CD4-positive, alpha-beta T cell (primary cell): ENCODE results near the gene KRTAP5-3. TPM values are rescaled to one million over a fixed set of nuclear protein-coding genes. Genes with fewer than 3 reads are reported as not detected.

Experiments
- ATAC-seq: fragments of 200-7000 bp; cut with Tn5 transposase; one replicate; pipeline ENCODE4 v1.10.0; 2022; ENCODE audit warnings: mild to moderate bottlenecking; ENCODE audit not compliant: poor library complexity
- CTCF ChIA-PET: fragments of 350-600 bp; sonication (Branson Sonifier 250); formaldehyde crosslinking; loops from one replicate; lab custom pipeline; 2021; ENCODE audit warnings: antibody characterized with exemption, inconsistent platforms; lab: Charles Lee
- POLR2A ChIA-PET: fragments of 350-600 bp; sonication (Branson Sonifier 250); formaldehyde crosslinking; loops from one replicate; lab custom pipeline; 2021; ENCODE audit warnings: antibody characterized with exemption, inconsistent platforms; lab: Charles Lee
- DNase-seq, 14 experiments: peaks; one replicate each; pipeline ENCODE4 v3.0.0-alpha.2; 2013 to 2020; ENCODE audit warnings: mixed read lengths in 2 of 14
- H3K27ac ChIP-seq, 2 donors: one replicate each; pipeline versions ENCODE4 v1.5.1 to v1.7.0; 2013; ENCODE audit warnings: low read length in 2 of 2, low read depth in 1 of 2, mild to moderate bottlenecking in 1 of 2
- H3K27me3 ChIP-seq, 2 experiments: 1 replicate in 1 of 2; 2 replicates in 1 of 2; pipeline versions ENCODE4 v1.6.1 to v1.7.0; 2013; ENCODE audit warnings: low read length in 2 of 2, control low read depth in 1 of 2, mild to moderate bottlenecking in 1 of 2, moderate library complexity in 1 of 2; ENCODE audit not compliant: insufficient read depth in 2 of 2, control insufficient read depth in 1 of 2
- H3K36me3 ChIP-seq: one replicate; pipeline ENCODE4 v1.6.1; 2013; ENCODE audit warnings: low read length, control low read depth; ENCODE audit not compliant: insufficient read depth
- H3K4me1 ChIP-seq: one replicate; pipeline ENCODE4 v1.6.1; 2013; ENCODE audit warnings: low read length, control low read depth; ENCODE audit not compliant: insufficient read depth
- H3K4me3 ChIP-seq: one replicate; pipeline ENCODE4 v1.5.1; 2013; ENCODE audit warnings: mild to moderate bottlenecking, low read length, moderate library complexity
- H3K9me3 ChIP-seq, 2 experiments: 1 replicate in 1 of 2; 2 replicates in 1 of 2; pipeline versions ENCODE4 v1.6.1 to v1.7.0; 2013; ENCODE audit warnings: low read length in 2 of 2, mild to moderate bottlenecking in 2 of 2, control low read depth in 1 of 2, moderate library complexity in 1 of 2; ENCODE audit not compliant: control insufficient read depth in 1 of 2, insufficient read depth in 1 of 2
- H3K27ac Mint-ChIP-seq: one replicate; pipeline ENCODE4 v1.8.0; 2020; ENCODE audit warnings: mixed read lengths
- H3K27me3 Mint-ChIP-seq: one replicate; pipeline ENCODE4 v1.8.0; 2021; ENCODE audit warnings: mixed read lengths
- H3K36me3 Mint-ChIP-seq: one replicate; pipeline ENCODE4 v1.8.0; 2021; ENCODE audit warnings: low read depth, mixed read lengths
- H3K4me1 Mint-ChIP-seq: one replicate; pipeline ENCODE4 v1.8.0; 2021; ENCODE audit warnings: low read depth, mixed read lengths
- H3K4me3 Mint-ChIP-seq: one replicate; pipeline ENCODE4 v1.8.0; 2020; ENCODE audit warnings: mild to moderate bottlenecking, mixed read lengths
- H3K9me3 Mint-ChIP-seq: one replicate; pipeline ENCODE4 v1.8.0; 2020; ENCODE audit warnings: mixed read lengths
- intact Hi-C, 2 experiments: fragments of 100-400 bp; cut with DNase I in 1 of 2; cut with micrococcal nuclease in 1 of 2; formaldehyde crosslinking; loops; one replicate each; pipeline versions ENCODE4 v1.15.1 to v1.9.0; 2023 to 2025; cut with DNase I, micrococcal nuclease
- total RNA-seq, 174 experiments: library from RNA in 2 of 174; stranded (reverse) in 2 of 174; gene quantifications; one replicate each; pipeline ENCODE4 v1.2.3 and lab custom pipeline; 2021 to 2026
- TF ChIP-seq, protein P1 (sequence below): fragments of 200-600 bp; IDR thresholded peaks from one replicate; pipeline ENCODE4 v1.8.0; 2022; ENCODE audit warnings: antibody characterized with exemption, mild to moderate bottlenecking

The KRTAP5-3 gene
- total RNA-seq, 2 experiments from 2014 or later: not detected

DNA sequence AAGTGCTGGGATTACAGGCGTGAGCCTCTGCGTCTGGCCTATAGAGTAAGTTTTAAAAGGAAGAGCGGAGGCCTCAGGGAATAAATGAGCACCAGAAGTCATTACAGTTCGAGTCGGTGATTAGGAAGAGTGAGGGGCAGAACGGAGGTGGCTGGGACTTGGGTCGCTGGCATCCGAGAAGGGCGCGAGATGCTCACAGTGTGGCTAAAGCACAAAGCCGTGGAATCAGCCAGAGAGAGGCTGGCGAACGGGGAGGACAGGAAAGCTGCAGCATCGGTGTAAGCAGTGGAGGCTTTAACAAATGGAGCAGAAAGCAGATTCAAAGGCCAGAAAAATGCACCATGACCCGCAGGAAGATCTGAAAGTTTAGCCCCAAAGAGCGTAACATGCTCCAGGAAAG is 16.4 kb upstream of the KRTAP5-3 start:
- H3K27ac ChIP-seq: no peak overlapping the region
- Mint-ChIP-seq H3K36me3 (no peaks in the 10 kb centered on the region), H3K4me1 (peaks cover 5% of the 10 kb centered on the region), H3K27ac (no peak overlapping the region), H3K4me3 (no peak overlapping the region), H3K27me3 (peaks cover 18% of the 10 kb centered on the region), H3K9me3 (no peaks in the 10 kb centered on the region)
- TF ChIP-seq, protein P1, sequence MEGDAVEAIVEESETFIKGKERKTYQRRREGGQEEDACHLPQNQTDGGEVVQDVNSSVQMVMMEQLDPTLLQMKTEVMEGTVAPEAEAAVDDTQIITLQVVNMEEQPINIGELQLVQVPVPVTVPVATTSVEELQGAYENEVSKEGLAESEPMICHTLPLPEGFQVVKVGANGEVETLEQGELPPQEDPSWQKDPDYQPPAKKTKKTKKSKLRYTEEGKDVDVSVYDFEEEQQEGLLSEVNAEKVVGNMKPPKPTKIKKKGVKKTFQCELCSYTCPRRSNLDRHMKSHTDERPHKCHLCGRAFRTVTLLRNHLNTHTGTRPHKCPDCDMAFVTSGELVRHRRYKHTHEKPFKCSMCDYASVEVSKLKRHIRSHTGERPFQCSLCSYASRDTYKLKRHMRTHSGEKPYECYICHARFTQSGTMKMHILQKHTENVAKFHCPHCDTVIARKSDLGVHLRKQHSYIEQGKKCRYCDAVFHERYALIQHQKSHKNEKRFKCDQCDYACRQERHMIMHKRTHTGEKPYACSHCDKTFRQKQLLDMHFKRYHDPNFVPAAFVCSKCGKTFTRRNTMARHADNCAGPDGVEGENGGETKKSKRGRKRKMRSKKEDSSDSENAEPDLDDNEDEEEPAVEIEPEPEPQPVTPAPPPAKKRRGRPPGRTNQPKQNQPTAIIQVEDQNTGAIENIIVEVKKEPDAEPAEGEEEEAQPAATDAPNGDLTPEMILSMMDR: no peak
- H3K36me3 ChIP-seq: no peaks in the 10 kb centered on the region
- no peaks in the 10 kb centered on the region for H3K9me3 ChIP-seq
- ChIA-PET CTCF (interaction anchor here (1.4 kb wide), 1 partner anchor 50 kb away, joined by 4 read pairs; no protein-coding TSS in a partner anchor), POLR2A (no interaction called here)
- H3K4me1 ChIP-seq: peaks cover 12% of the 10 kb centered on the region
- H3K27me3 ChIP-seq: peaks cover 0 to 5% of the 10 kb centered on the region in 2 experiments
- no peak for DNase-seq
- intact Hi-C loops: loop anchor here in 1 of 2 experiments (5.0 kb wide), 1 partner anchor 77 kb away; no protein-coding TSS in a partner anchor
- H3K4me3 ChIP-seq: no peak overlapping the region
- ATAC-seq: no peak

DNA sequence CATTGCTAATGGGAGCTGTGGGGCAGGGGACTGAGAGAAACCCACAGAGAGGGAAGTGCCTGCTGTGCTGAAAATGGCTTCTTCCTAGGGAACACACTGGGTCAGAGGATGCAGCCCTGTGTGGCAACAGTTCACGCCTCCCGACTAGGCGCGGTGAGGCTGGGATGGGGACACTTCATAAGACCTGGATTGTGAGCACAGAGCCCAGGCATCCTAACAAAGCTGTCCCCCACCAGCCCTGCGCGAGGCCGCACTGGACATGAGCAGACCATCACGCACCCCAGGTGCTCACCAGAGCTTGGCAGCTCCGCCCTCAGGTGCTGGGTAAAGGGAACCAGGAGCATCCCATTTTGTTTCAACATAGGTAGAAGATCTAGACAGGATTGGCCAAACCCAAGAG is 15.5 kb upstream of the KRTAP5-3 start:
- Mint-ChIP-seq H3K4me3 (no peak overlapping the region), H3K27me3 (peaks cover 15% of the 10 kb centered on the region), H3K27ac (no peak overlapping the region), H3K9me3 (no peaks in the 10 kb centered on the region), H3K4me1 (peaks cover 6% of the 10 kb centered on the region), H3K36me3 (no peaks in the 10 kb centered on the region)
- Histone ChIP-seq H3K27ac (no peak overlapping the region), H3K27me3 (no peaks in the 10 kb centered on the region), H3K4me3 (no peak overlapping the region), H3K36me3 (no peaks in the 10 kb centered on the region), H3K9me3 (no peaks in the 10 kb centered on the region), H3K4me1 (peaks cover 13% of the 10 kb centered on the region)
- ATAC-seq (no peak), DNase-seq (no peak)
- POLR2A ChIA-PET: no interaction called here
- intact Hi-C loops: no loop called here
- CTCF ChIA-PET: interaction anchor here (1.4 kb wide), 1 partner anchor 49 kb away, joined by 4 read pairs; no protein-coding TSS in a partner anchor
- TF ChIP-seq, protein P1: no peak

DNA sequence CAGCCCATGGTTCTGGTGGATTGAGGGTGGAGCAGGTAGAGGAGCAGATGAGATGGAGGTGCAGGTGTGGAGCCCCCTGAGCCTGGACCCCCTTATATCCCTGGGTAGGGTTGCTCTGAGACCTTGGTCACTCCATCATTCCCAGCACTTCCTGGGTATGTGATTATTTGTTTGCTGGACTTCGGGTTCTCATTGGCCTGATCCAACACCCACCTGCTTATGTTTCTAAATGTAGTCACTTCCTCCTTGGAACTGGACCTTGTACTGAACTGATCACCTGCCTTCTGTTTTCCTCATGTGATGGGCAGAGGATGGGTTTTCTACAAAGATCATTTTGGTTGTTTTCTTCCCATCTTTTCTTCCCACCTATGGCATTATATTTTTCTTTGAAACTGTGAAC is 13.8 kb upstream of the KRTAP5-3 start, which contains the start of gene KRTAP5-4:
KRTAP5-4 (minus strand) TSS at position 53 of the 400 bp plus-strand sequence; CDS start at position 8, 45 bp downstream.
- H3K27ac Mint-ChIP-seq: no peak within 1 kb of the TSS
- no peaks in the 10 kb centered on the region for H3K9me3 Mint-ChIP-seq
- TF ChIP-seq, protein P1: no peak
- Histone ChIP-seq H3K4me1 (peaks cover 11% of the 10 kb centered on the region), H3K27me3 (no peaks in the 10 kb centered on the region), H3K9me3 (no peaks in the 10 kb centered on the region), H3K27ac (no peak within 1 kb of the TSS), H3K4me3 (no peak within 1 kb of the TSS), H3K36me3 (no peaks in the 10 kb centered on the region)
- CTCF ChIA-PET: no interaction called here
- intact Hi-C loops: no loop called here
- no peak for ATAC-seq
- DNase-seq: no peak
- H3K36me3 Mint-ChIP-seq: no peaks in the 10 kb centered on the region
- no peak within 1 kb of the TSS for H3K4me3 Mint-ChIP-seq
- POLR2A ChIA-PET: no interaction called here
- peaks cover 6% of the 10 kb centered on the region for H3K4me1 Mint-ChIP-seq
- H3K27me3 Mint-ChIP-seq: peaks cover 18% of the 10 kb centered on the region
